CD14-positive monocyte (primary cell): ENCODE data around the gene PPP6C. TPM values are rescaled to one million over a fixed set of nuclear protein-coding genes. Genes with fewer than 3 reads are reported as not detected.

ENCODE experiments used
- DNase-seq, 3 donors: peaks; one replicate each; pipeline ENCODE4 v3.0.0-alpha.2; 2011 to 2022
- H2AFZ ChIP-seq: 2 replicates; pipeline ENCODE4 v1.6.0; 2012; ENCODE audit warnings: mild to moderate bottlenecking, low read depth, low read length, inconsistent platforms; ENCODE audit not compliant: insufficient read depth, poor library complexity, severe bottlenecking
- H3K27ac ChIP-seq, 2 donors: 1 replicate in 1 of 2; 2 replicates in 1 of 2; pipeline ENCODE4 v1.5.1; 2012 to 2013; ENCODE audit warnings: low read length in 2 of 2, control low read depth in 1 of 2, inconsistent platforms in 1 of 2, low read depth in 1 of 2, mild to moderate bottlenecking in 1 of 2
- H3K27me3 ChIP-seq, 2 donors: one replicate each; pipeline versions ENCODE4 v1.6.0 to v1.6.1; 2011 to 2013; ENCODE audit warnings: low read length in 2 of 2; ENCODE audit not compliant: control insufficient read depth in 2 of 2, insufficient read depth in 2 of 2
- H3K36me3 ChIP-seq, 2 donors: replicated peaks in 1 of 2; 1 replicate in 1 of 2; 2 replicates in 1 of 2; pipeline versions ENCODE4 v1.5.1 to v1.6.1; 2012 to 2013; ENCODE audit warnings: low read length in 2 of 2, control low read depth in 1 of 2, inconsistent platforms in 1 of 2, mild to moderate bottlenecking in 1 of 2; ENCODE audit not compliant: insufficient read depth in 2 of 2, control insufficient read depth in 1 of 2
- H3K4me1 ChIP-seq, 2 donors: 1 replicate in 1 of 2; 2 replicates in 1 of 2; pipeline versions ENCODE4 v1.5.1 to v1.6.1; 2012 to 2013; ENCODE audit warnings: low read length in 2 of 2, control low read depth in 1 of 2, inconsistent platforms in 1 of 2, mild to moderate bottlenecking in 1 of 2, moderate library complexity in 1 of 2; ENCODE audit not compliant: insufficient read depth in 2 of 2, control insufficient read depth in 1 of 2
- H3K4me2 ChIP-seq: replicated peaks from 2 replicates; pipeline ENCODE3; 2012; ENCODE audit warnings: low read length, moderate library complexity, mild to moderate bottlenecking; ENCODE audit not compliant: poor library complexity, severe bottlenecking; ENCODE audit errors: extremely low read depth
- H3K4me3 ChIP-seq, 3 experiments: fragments of 200-600 bp in 1 of 3; sonication (generic) in 1 of 3; replicated peaks in 1 of 3; 1 replicate in 2 of 3; 2 replicates in 1 of 3; pipeline ENCODE4 v1.5.1; 2011 to 2013; ENCODE audit warnings: low read length in 3 of 3, mild to moderate bottlenecking in 3 of 3, control low read depth in 2 of 3, low read depth in 2 of 3, inconsistent platforms in 1 of 3, moderate library complexity in 1 of 3
- H3K79me2 ChIP-seq: 2 replicates; pipeline ENCODE4 v1.6.0; 2012; ENCODE audit warnings: mild to moderate bottlenecking, control low read depth, inconsistent platforms, low read length, moderate library complexity; ENCODE audit not compliant: insufficient read depth
- H3K9ac ChIP-seq: 2 replicates; pipeline ENCODE4 v1.6.0; 2017; ENCODE audit warnings: low read length, mild to moderate bottlenecking; ENCODE audit not compliant: insufficient read depth, poor library complexity, severe bottlenecking
- H3K9me3 ChIP-seq, 2 donors: replicated peaks in 1 of 2; 1 replicate in 1 of 2; 2 replicates in 1 of 2; pipeline versions ENCODE4 v1.5.1 to v1.6.1; 2012 to 2013; ENCODE audit warnings: low read length in 2 of 2, control low read depth in 1 of 2; ENCODE audit not compliant: control insufficient read depth in 1 of 2, insufficient read depth in 1 of 2
- H4K20me1 ChIP-seq: 2 replicates; pipeline ENCODE4 v1.6.0; 2012; ENCODE audit warnings: mild to moderate bottlenecking, low read length, control low read depth, moderate library complexity; ENCODE audit not compliant: insufficient read depth
- H3K27ac Mint-ChIP-seq, 7 donors: one replicate each; pipeline ENCODE4 v1.8.0; 2020; ENCODE audit warnings: mild to moderate bottlenecking in 7 of 7, mixed read lengths in 7 of 7, moderate library complexity in 6 of 7, inconsistent platforms in 2 of 7
- H3K27me3 Mint-ChIP-seq, 3 donors: one replicate each; pipeline ENCODE4 v1.8.0; 2021 to 2022; ENCODE audit warnings: low read depth in 3 of 3, mild to moderate bottlenecking in 3 of 3, mixed read lengths in 3 of 3, moderate library complexity in 3 of 3, inconsistent platforms in 1 of 3
- H3K36me3 Mint-ChIP-seq, 2 donors: one replicate each; pipeline ENCODE4 v1.8.0; 2020; ENCODE audit warnings: mixed read lengths in 2 of 2, inconsistent platforms in 1 of 2, mild to moderate bottlenecking in 1 of 2
- H3K4me1 Mint-ChIP-seq: one replicate; pipeline ENCODE4 v1.8.0; 2020; ENCODE audit warnings: mild to moderate bottlenecking, mixed read lengths
- H3K4me3 Mint-ChIP-seq, 2 donors: one replicate each; pipeline ENCODE4 v1.8.0; 2020; ENCODE audit warnings: mild to moderate bottlenecking in 2 of 2, mixed read lengths in 2 of 2, moderate library complexity in 1 of 2
- H3K9me3 Mint-ChIP-seq, 7 donors: one replicate each; pipeline ENCODE4 v1.8.0; 2020 to 2022; ENCODE audit warnings: mixed read lengths in 7 of 7, mild to moderate bottlenecking in 6 of 7, moderate library complexity in 6 of 7, inconsistent platforms in 2 of 7
- CTCF ChIP-seq: fragments of 200-600 bp; IDR thresholded peaks from one replicate; pipeline ENCODE4 v1.8.0; 2022; ENCODE audit warnings: antibody characterized with exemption, mild to moderate bottlenecking
- WGBS: methylation state at CpG from one replicate; pipeline ENCODE4 v1.1.5; 2013; ENCODE audit warnings: missing lambda C conversion rate; ENCODE audit not compliant: insufficient coverage; 5-methylcytosine and 5-hydroxymethylcytosine counted together
- intact Hi-C, 2 donors: fragments of 100-400 bp; cut with micrococcal nuclease; formaldehyde crosslinking; loops; one replicate each; pipeline versions ENCODE4 v1.15.0 to v1.15.1; 2023
- polyA plus RNA-seq, 3 donors: library from polyadenylated mRNA; depleted of rRNA in 1 of 3; unstranded in 2 of 3; stranded (reverse) in 1 of 3; fragments of 300-500 nt in 2 of 3; fragments of >200 nt in 1 of 3; fragmentation: Illumina TruSeq in 2 of 3; gene quantifications; 1 replicate in 2 of 3; 2 replicates in 1 of 3; pipeline ENCODE4 v1.2.3, GENCODE V29; 2012 to 2021

PPP6C gene
- polyA plus RNA-seq, 3 donors, result 20.0 to 48.1 (median 36.9) TPM

GRCh38 chr9:125204477-125204876 lies 14.9 kb upstream of the PPP6C start:
- H3K27ac ChIP-seq, result no peak overlapping the region
- no peaks in the 10 kb centered on the region for H4K20me1 ChIP-seq
- Mint-ChIP-seq H3K4me1 (peaks cover 9% of the 10 kb centered on the region), H3K9me3 (peaks cover 0 to 3% (median 0%) of the 10 kb centered on the region in 7 donors), H3K27me3 (peaks cover 0 to 2% (median 0%) of the 10 kb centered on the region in 3 donors), H3K4me3 (no peak overlapping the region), H3K27ac (no peak overlapping the region), H3K36me3 (peaks cover 46 to 55% of the 10 kb centered on the region in 2 donors)
- no peaks in the 10 kb centered on the region for H3K27me3 ChIP-seq
- intact Hi-C loops, result loop anchor here in 1 of 2 donors (5.0 kb wide), 1 partner anchor 33 kb away; no protein-coding TSS in a partner anchor
- H3K36me3 ChIP-seq, result peaks cover 17 to 30% of the 10 kb centered on the region in 2 donors
- no peaks in the 10 kb centered on the region for H3K9me3 ChIP-seq
- H3K9ac ChIP-seq, result no peak overlapping the region
- H3K4me1 ChIP-seq, result peaks cover 9 to 13% of the 10 kb centered on the region in 2 donors
- H3K4me3 ChIP-seq, result no peak overlapping the region
- no peak for DNase-seq
- H3K4me2 ChIP-seq, result no peak overlapping the region
- no peaks in the 10 kb centered on the region for H3K79me2 ChIP-seq
- no peak overlapping the region for H2AFZ ChIP-seq
- WGBS, result 100% methylated on average over 2 of the region's 3 CpGs
- no peak for TF ChIP-seq CTCF

DNA sequence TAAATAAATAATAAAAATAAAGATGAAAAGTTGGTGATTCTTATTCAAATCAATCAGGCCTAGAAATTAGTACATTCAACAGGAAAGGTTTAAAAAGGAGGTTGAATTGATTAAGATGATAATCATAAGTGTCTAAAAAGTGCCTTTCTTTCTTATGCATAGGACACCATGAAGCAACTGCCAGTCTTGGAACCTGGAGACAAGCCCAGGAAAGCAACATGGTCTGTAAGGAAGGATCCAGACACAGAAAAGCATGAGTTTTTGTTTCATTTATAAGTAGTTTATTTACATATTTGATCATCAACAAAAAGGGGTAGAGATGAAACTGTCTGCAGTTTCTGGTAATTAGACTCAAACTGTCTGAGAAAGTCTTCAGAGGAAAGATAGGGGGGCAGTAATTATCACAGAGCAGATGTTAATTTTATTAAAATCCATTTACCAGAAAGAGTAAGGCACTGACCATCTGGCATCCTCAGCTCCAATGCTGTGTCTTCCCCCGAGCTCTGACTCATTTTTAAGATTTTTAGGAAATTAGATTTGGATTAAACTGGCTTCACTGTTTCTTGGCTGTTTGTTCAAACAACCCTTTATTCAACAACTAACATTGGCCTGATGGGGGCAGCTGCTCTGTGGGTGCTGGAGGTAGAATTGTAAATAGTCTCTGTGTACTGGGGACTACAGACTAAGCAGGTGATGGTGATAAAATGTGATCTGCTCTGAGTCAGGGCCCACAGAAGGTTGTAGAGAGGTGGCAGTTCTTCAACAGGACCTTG lies 13.4 kb upstream of the PPP6C start:
- Histone ChIP-seq H3K9me3 (no peaks in the 10 kb centered on the region), H3K27me3 (no peaks in the 10 kb centered on the region), H3K4me2 (no peak overlapping the region), H3K4me1 (peaks cover 11 to 17% of the 10 kb centered on the region in 2 donors), H4K20me1 (no peaks in the 10 kb centered on the region), H3K9ac (no peak overlapping the region), H3K27ac (no peak overlapping the region), H2AFZ (no peak overlapping the region), H3K36me3 (peaks cover 17 to 25% of the 10 kb centered on the region in 2 donors), H3K79me2 (no peaks in the 10 kb centered on the region), H3K4me3 (no peak overlapping the region)
- Mint-ChIP-seq H3K4me1 (peaks cover 11% of the 10 kb centered on the region), H3K9me3 (peaks cover 0 to 3% (median 0%) of the 10 kb centered on the region in 7 donors), H3K27ac (peak overlapping the region in 2 of 7 donors; percentile 13 to 50), H3K27me3 (peaks cover 0 to 2% (median 1%) of the 10 kb centered on the region in 3 donors), H3K4me3 (no peak overlapping the region), H3K36me3 (peaks cover 40 to 42% of the 10 kb centered on the region in 2 donors)
- no CpG with 5 or more reads among the region's 1 CpG for WGBS
- no peak for DNase-seq
- TF ChIP-seq CTCF, result no peak
- intact Hi-C loops, result loop anchor here in 1 of 2 donors (5.0 kb wide), 1 partner anchor 34 kb away; no protein-coding TSS in a partner anchor
